MM.1S (cell line): ENCODE results near the gene CBL.
A peak's percentile ranks its signal among the peaks of the same experiment; 100 is the strongest.

Source experiments
- DNase-seq: peaks from one replicate; pipeline ENCODE4 v3.0.0-alpha.2; 2015
- H2AFZ ChIP-seq: fragments of 300-600 bp; sonication (generic); 2 replicates; pipeline ENCODE4 v1.6.0; 2016; ENCODE audit warnings: antibody characterized with exemption, low read length
- H3F3A ChIP-seq: fragments of 300-600 bp; sonication (generic); 2 replicates; pipeline ENCODE4 v1.6.1; 2016; ENCODE audit warnings: mild to moderate bottlenecking, antibody characterized with exemption, low read length, moderate library complexity, mixed read lengths; ENCODE audit not compliant: insufficient read depth
- H3K27ac ChIP-seq: fragments of 300-600 bp; sonication (generic); 2 replicates; pipeline ENCODE4 v1.5.1; 2016; ENCODE audit warnings: mild to moderate bottlenecking, low read length
- H3K27me3 ChIP-seq: fragments of 300-600 bp; sonication (generic); replicated peaks from 2 replicates; pipeline ENCODE4 v1.6.0; 2016; ENCODE audit warnings: low read length; ENCODE audit not compliant: insufficient read depth
- H3K36me3 ChIP-seq: fragments of 300-600 bp; sonication (generic); replicated peaks from 2 replicates; pipeline ENCODE4 v1.6.1; 2016; ENCODE audit warnings: mild to moderate bottlenecking, low read length, mixed read lengths; ENCODE audit not compliant: insufficient read depth
- H3K4me1 ChIP-seq: fragments of 300-600 bp; sonication (generic); 2 replicates; pipeline ENCODE4 v1.6.1; 2016; ENCODE audit warnings: low read length, mixed read lengths
- H3K4me2 ChIP-seq: fragments of 300-600 bp; sonication (generic); 2 replicates; pipeline ENCODE4 v1.6.0; 2016; ENCODE audit warnings: low read depth, low read length
- H3K4me3 ChIP-seq: fragments of 300-600 bp; sonication (generic); 2 replicates; pipeline ENCODE4 v1.5.1; 2016; ENCODE audit warnings: low read length, mixed read lengths
- H3K79me2 ChIP-seq: fragments of 300-600 bp; sonication (generic); 2 replicates; pipeline ENCODE4 v1.6.1; 2016; ENCODE audit warnings: mixed run types, low read length, mixed read lengths
- H3K9ac ChIP-seq: fragments of 300-600 bp; sonication (generic); 2 replicates; pipeline ENCODE4 v1.6.1; 2016; ENCODE audit warnings: low read length, mixed read lengths
- H3K9me2 ChIP-seq: fragments of 300-600 bp; sonication (generic); replicated peaks from 2 replicates; pipeline ENCODE4 v1.6.1; 2016; ENCODE audit warnings: mild to moderate bottlenecking, low read length, mixed read lengths; ENCODE audit not compliant: insufficient read depth
- H3K9me3 ChIP-seq: fragments of 300-600 bp; sonication (generic); replicated peaks from 2 replicates; pipeline ENCODE4 v1.6.1; 2016; ENCODE audit warnings: mild to moderate bottlenecking, low read length, mixed read lengths; ENCODE audit not compliant: insufficient read depth
- H4K20me1 ChIP-seq: fragments of 300-600 bp; sonication (generic); 2 replicates; pipeline ENCODE4 v1.6.1; 2016; ENCODE audit warnings: mild to moderate bottlenecking, low read length, moderate library complexity, mixed read lengths; ENCODE audit not compliant: insufficient read depth
- EZH2 ChIP-seq: fragments of 300-600 bp; sonication (generic); optimal IDR thresholded peaks from 2 replicates; pipeline ENCODE3; 2017; ENCODE audit warnings: low read depth, mild to moderate bottlenecking, antibody characterized with exemption, low read length, mixed read lengths
- EZH2phosphoT487 ChIP-seq: fragments of 300-600 bp; sonication (generic); IDR thresholded peaks from 2 replicates; pipeline ENCODE4 v1.6.1; 2018; ENCODE audit warnings: antibody characterized with exemption, low read length
- TF ChIP-seq, protein P1 (sequence below): fragments of 300-600 bp; sonication (generic); IDR thresholded peaks from 2 replicates; pipeline ENCODE4 v1.5.1; 2016; ENCODE audit warnings: antibody characterized with exemption, low read length, mixed read lengths

Gene CBL

DNA sequence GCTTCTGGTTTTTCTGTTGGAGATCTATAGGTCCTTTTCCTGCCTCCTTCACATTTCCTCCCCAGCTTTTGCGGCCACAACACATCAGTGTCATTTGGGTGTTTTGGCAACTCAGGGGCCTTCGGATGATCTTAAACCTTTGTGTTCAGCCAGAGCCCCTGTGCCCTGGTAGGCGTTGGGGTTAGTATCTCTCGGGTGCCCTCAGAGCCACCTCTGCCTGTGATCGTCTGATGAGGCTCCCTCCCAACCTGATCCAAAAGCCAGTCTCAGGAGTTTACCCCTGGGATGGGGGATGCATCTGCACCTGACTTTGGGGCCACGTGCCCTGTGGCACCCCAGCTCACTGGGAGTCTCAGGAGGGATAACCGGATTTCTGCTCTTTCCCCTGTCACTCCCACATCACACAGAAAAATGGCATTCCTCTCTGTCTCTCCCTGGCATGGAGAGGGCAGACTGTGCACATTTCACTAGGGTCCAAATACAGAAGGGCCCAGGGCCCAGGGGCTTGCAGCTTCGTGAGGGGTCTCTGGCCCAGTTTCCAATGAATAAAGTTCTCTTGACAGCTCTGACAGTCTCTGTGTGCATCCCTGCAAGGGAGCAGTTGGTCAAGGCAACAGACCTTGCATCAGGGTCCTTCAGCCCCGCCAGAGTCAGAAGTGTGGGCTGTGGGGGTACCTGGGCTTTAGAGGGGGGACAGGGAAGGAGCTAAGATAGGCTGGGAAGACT lies 130.8 kb downstream of the CBL start:
- Histone ChIP-seq H3K9me2 (no peaks in the 10 kb centered on the region), H3K4me2 (no peak overlapping the region), H3K27ac (no peak overlapping the region), H3K36me3 (no peaks in the 10 kb centered on the region), H2AFZ (no peak overlapping the region), H3K4me1 (peaks cover 16% of the 10 kb centered on the region; the same call in 1 of the 2 replicates), H3K9me3 (no peaks in the 10 kb centered on the region), H3K4me3 (no peak overlapping the region), H3F3A (no peaks in the 10 kb centered on the region), H4K20me1 (no peaks in the 10 kb centered on the region), H3K27me3 (peaks cover 19% of the 10 kb centered on the region), H3K79me2 (peaks cover 17% of the 10 kb centered on the region), H3K9ac (no peak overlapping the region)
- TF ChIP-seq EZH2 = no peak
- TF ChIP-seq EZH2phosphoT487 = no peak
- TF ChIP-seq, protein P1, sequence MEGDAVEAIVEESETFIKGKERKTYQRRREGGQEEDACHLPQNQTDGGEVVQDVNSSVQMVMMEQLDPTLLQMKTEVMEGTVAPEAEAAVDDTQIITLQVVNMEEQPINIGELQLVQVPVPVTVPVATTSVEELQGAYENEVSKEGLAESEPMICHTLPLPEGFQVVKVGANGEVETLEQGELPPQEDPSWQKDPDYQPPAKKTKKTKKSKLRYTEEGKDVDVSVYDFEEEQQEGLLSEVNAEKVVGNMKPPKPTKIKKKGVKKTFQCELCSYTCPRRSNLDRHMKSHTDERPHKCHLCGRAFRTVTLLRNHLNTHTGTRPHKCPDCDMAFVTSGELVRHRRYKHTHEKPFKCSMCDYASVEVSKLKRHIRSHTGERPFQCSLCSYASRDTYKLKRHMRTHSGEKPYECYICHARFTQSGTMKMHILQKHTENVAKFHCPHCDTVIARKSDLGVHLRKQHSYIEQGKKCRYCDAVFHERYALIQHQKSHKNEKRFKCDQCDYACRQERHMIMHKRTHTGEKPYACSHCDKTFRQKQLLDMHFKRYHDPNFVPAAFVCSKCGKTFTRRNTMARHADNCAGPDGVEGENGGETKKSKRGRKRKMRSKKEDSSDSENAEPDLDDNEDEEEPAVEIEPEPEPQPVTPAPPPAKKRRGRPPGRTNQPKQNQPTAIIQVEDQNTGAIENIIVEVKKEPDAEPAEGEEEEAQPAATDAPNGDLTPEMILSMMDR = no peak
- no peak for DNase-seq

DNA sequence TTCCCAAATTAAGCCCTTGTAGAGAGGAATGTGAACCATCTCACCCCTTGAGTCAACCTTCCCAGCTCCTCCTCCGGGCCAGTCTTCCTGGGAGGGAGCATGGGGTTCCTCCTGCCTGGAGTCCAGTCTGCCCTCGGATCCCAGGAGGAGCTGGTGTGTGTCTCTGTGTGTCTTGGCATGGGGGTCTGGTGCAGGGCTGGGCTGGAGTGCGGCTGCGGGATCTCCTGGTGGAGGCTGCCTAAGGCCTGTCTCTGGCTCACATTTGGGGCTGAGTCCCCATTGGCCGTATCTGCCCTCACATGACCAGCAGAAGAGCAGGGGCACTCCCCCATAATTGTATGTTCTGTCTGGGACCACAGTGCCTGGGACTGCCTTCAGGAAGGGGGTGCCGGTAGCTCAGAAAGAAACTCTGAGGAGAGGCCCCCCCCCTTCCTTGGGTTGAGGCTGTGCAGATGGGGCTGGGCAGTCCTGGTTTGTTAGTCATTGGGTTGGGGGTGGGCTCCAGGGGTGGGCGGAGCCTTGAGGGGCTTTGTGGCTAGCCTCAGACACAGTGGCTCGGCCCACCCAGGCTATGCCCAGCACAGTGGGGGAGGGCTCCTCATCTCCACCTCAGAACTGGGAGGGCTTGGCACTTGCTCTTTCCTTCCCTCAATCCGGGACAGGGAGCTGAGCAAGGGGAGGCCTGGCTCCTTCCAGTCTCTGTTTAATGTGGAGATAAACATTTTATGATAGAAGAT lies 131.6 kb downstream of the CBL start:
- Histone ChIP-seq H3K79me2 (peaks cover 17% of the 10 kb centered on the region), H4K20me1 (no peaks in the 10 kb centered on the region), H3K36me3 (no peaks in the 10 kb centered on the region), H3K4me1 (peaks cover 16% of the 10 kb centered on the region; the same call in 1 of the 2 replicates), H3K9me2 (no peaks in the 10 kb centered on the region), H3F3A (no peaks in the 10 kb centered on the region), H3K4me2 (no peak overlapping the region), H3K27me3 (peaks cover 27% of the 10 kb centered on the region), H3K9me3 (no peaks in the 10 kb centered on the region), H3K27ac (no peak overlapping the region), H3K4me3 (no peak overlapping the region), H2AFZ (no peak overlapping the region), H3K9ac (no peak overlapping the region)
- TF ChIP-seq, protein P1 = no peak
- TF ChIP-seq EZH2 = no peak
- no peak for TF ChIP-seq EZH2phosphoT487
- DNase-seq = no peak

DNA sequence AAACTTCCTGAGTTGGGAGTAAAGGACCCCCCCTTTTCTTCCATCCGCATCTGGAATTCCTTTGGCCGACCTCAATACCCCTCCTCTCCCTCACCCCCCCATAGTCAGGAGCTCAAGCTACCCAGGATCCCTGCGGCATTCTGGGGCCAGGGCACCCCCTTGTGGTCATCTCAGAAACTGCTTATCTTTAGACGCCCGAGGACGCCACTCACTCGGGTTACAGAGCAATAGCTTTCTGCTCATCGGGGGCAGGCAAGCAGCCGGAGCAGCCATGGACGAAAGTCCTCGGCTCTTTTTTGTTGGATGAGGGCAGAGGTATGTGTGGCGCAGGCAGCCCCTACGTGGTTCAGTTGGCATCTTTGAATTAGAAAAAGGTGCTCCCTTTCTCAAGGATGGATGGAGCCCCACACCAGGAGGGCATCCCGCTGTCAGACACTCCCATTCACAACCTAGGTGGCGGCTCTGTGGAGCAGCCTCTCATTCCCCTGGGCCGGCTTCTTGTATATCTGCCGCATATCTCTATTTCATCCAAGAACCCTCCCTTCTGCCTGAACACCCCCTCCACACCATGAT lies 132.3 kb downstream of the CBL start:
- H3K9me2 ChIP-seq = no peaks in the 10 kb centered on the region
- H3K9me3 ChIP-seq = no peaks in the 10 kb centered on the region
- no peaks in the 10 kb centered on the region for H4K20me1 ChIP-seq
- no peaks in the 10 kb centered on the region for H3F3A ChIP-seq
- peak; percentile 73 for DNase-seq
- H2AFZ ChIP-seq = no peak overlapping the region
- H3K27me3 ChIP-seq = peaks cover 34% of the 10 kb centered on the region
- TF ChIP-seq, protein P1 = peak; percentile 88
- no peak for TF ChIP-seq EZH2phosphoT487
- no peak for TF ChIP-seq EZH2
- no peak overlapping the region for H3K9ac ChIP-seq
- no peaks in the 10 kb centered on the region for H3K36me3 ChIP-seq
- H3K4me1 ChIP-seq = peaks cover 16% of the 10 kb centered on the region; the same call in 1 of the 2 replicates
- H3K4me3 ChIP-seq = no peak overlapping the region
- H3K79me2 ChIP-seq = peaks cover 17% of the 10 kb centered on the region
- H3K27ac ChIP-seq = no peak overlapping the region
- H3K4me2 ChIP-seq = no peak overlapping the region
